HCT116 (cell line): ENCODE data around the gene EPGN.

ENCODE experiments used
- ATF3 ChIP-seq: IDR thresholded peaks from 2 replicates; pipeline ENCODE4 v1.6.1; 2012
- CTCF ChIP-seq, 3 experiments: fragments of 200-600 bp in 1 of 3; sonication (generic) in 1 of 3; IDR thresholded peaks in 2 of 3; conservative IDR thresholded peaks in 1 of 3; 2 replicates each; pipeline ENCODE4 v1.5.1; 2012 to 2017; ENCODE audit warnings: low read depth in 2 of 3, low read length in 2 of 3, antibody characterized with exemption in 1 of 3, borderline replicate concordance in 1 of 3, control low read depth in 1 of 3, mild to moderate bottlenecking in 1 of 3, mixed read lengths in 1 of 3, mixed run types in 1 of 3, moderate library complexity in 1 of 3; ENCODE audit not compliant: insufficient read depth in 1 of 3
- EGR1 ChIP-seq: IDR thresholded peaks from 2 replicates; pipeline ENCODE4 v1.6.1; 2012; ENCODE audit warnings: low read depth
- EZH2phosphoT487 ChIP-seq: fragments of 200-600 bp; IDR thresholded peaks from 2 replicates; pipeline ENCODE4 v1.6.1; 2018; ENCODE audit warnings: antibody characterized with exemption, borderline replicate concordance
- FOSL1 ChIP-seq: IDR thresholded peaks from 2 replicates; pipeline ENCODE4 v1.6.1; 2012; ENCODE audit warnings: low read depth
- MAX ChIP-seq: IDR thresholded peaks from 2 replicates; pipeline ENCODE4 v1.6.1; 2012
- POLR2A ChIP-seq: IDR thresholded peaks from 2 replicates; pipeline ENCODE4 v1.7.0; 2011; ENCODE audit warnings: borderline replicate concordance; ENCODE audit not compliant: insufficient read depth, insufficient read length; ENCODE audit errors: extremely low read depth
- SIN3A ChIP-seq: IDR thresholded peaks from 2 replicates; pipeline ENCODE4 v1.6.1; 2012; ENCODE audit warnings: low read depth
- SP1 ChIP-seq: IDR thresholded peaks from 2 replicates; pipeline ENCODE4 v1.6.1; 2012; ENCODE audit warnings: low read depth
- SRF ChIP-seq: IDR thresholded peaks from 2 replicates; pipeline ENCODE4 v1.6.1; 2012; ENCODE audit warnings: low read depth
- YY1 ChIP-seq: IDR thresholded peaks from 2 replicates; pipeline ENCODE4 v1.6.1; 2011; ENCODE audit warnings: low read length, low read depth, moderate library complexity, mild to moderate bottlenecking; ENCODE audit not compliant: insufficient replicate concordance; ENCODE audit errors: extremely low read depth
- ZBTB33 ChIP-seq: IDR thresholded peaks from 2 replicates; pipeline ENCODE4 v1.6.1; 2011; ENCODE audit warnings: mild to moderate bottlenecking, low read length, moderate library complexity; ENCODE audit not compliant: insufficient replicate concordance; ENCODE audit errors: extremely low read depth

DNA sequence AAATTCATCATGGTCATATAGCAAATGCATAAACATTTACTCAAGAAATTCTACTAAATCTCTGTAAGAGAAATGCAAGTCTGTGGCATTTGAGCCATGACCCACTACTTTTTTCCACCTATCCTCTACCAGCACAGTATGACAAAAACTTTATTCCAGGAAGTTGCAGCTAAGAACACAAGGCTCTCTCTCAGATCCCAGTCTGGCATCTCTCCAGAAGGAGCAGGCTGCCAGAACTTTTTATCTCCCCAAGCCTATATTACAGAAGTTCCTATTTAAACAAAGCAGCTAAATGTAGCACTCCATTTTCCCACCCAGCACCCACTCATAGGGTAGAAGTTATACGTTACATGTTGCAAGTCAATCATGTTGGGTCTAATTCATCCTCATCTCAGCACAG lies 49.3 kb upstream of the EPGN start:
- TF ChIP-seq SIN3A = no peak
- no peak for TF ChIP-seq CTCF (IDR thresholded peaks at IDR 0.05 in 2 of 3, conservative IDR thresholded peaks at IDR 0.05 in 1 of 3; ENCODE audit: borderline replicate concordance in 1 of 3, insufficient read depth in 1 of 3, low read depth in 2 of 3, low read length in 2 of 3)
- no peak for TF ChIP-seq SP1
- TF ChIP-seq YY1 = no peak
- no peak for TF ChIP-seq FOSL1
- no peak for TF ChIP-seq EZH2phosphoT487
- no peak for TF ChIP-seq EGR1
- TF ChIP-seq ZBTB33 = no peak
- TF ChIP-seq ATF3 = no peak
- no peak for TF ChIP-seq POLR2A
- no peak for TF ChIP-seq MAX
- TF ChIP-seq SRF = no peak
